GM18867 (cell line): ENCODE measurements around the gene FGF1.

Source experiments
- ATAC-seq: cut with Tn5 transposase; IDR thresholded peaks from one replicate; pipeline ENCODE4 v1.9.1; 2021; ENCODE audit warnings: mild to moderate bottlenecking, moderate library complexity; ENCODE audit not compliant: unreplicated experiment

The FGF1 gene

DNA sequence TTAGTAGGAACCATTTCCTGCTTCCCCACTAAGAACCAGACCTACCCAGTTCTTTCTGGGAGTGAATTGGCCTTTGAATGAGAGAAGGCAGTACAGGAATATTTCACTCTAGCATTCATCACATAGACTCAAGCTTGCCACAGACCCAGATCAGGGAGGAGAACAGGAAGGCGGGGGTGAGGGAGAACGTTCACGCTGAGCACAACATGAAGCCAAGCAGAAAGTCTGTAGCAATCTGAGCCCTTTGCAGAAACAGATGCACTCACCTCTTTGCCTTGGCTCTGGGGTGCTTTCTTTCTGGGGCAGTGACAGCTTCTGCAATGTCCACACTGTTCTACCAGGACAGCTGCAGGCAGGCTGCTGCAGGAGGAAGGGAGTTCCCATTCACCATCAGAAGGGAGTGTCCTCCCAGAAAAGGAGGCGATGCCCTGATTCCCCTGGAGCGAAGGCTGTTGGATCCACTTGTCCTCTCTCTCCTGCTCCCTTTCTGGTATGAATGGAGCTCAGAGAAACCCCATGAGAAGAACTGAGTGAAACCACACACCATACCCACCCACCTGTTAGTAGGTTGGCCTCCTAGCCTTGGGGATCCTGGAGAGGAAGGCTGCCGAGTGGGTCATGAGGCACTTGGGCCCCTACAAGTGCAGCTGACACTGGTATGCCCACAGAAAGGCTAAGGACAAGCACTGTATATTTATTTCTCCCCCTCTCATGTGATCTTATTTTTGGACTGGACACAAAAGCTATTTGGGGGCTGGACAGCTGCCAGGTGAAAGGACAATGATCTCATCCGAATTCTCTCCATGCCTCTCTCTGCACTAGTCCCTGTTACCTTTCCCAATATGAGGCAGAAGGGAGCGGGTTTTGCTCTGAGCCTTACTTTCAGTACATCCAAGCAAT is 11.7 kb upstream of the FGF1 start:
- no peak for ATAC-seq

DNA sequence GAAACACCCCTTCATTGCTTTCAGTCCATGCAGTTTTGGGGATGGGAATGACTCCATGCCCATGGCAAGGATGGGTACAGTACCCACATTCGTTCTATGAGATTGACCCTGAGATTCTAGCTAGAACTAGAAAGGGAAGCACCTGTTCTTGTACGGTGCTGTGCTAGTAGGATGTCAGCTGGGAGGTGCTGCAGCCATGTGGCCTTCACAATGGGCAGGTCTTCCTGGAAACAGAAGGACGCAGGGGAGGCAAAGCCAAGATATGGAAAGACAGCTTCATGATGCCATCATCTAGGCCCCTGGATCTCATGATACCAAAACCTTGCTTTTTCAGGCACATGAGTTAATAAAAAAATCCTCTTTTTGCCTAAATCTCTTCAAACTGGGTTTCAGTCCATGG is 10.5 kb upstream of the FGF1 start:
- ATAC-seq: no peak

DNA sequence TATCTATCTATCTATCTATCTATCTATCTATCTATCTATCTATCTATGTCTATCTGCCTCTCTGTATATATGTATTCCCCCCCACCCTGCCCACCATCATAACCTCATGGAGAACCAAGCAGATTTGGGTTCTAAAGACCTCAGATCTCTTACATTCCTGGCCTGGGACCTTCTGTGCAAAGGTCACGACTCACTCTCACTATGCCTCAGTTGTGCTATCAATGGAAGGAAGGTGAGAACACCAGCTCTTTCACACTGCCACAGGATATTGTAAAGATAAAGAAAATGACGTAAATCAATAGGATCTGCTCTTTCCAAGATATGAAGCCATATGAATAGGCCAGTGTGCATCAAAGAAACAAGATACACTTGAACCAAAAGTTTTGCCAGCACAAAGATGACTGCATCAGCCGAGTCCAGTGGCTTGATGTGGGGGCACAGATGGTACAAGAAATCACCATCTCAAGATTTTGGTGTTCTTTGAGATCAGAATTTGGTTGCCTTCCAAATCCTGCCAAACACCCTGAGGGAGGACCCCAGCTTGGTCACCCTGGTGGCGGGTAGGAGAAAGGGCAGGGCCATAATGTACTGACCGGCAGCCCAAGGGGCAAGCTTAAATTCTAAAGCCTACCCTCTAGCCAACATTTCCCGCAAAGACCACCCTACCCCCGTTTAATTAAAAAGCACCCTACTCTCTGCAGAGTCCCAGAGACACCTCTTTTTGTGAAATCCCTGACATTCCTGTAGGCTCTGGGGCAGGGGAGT is 8.4 kb upstream of the FGF1 start:
- no peak for ATAC-seq

GRCh38 chr5:142692321-142692894 is 6.5 kb upstream of the FGF1 start:
- no peak for ATAC-seq

DNA sequence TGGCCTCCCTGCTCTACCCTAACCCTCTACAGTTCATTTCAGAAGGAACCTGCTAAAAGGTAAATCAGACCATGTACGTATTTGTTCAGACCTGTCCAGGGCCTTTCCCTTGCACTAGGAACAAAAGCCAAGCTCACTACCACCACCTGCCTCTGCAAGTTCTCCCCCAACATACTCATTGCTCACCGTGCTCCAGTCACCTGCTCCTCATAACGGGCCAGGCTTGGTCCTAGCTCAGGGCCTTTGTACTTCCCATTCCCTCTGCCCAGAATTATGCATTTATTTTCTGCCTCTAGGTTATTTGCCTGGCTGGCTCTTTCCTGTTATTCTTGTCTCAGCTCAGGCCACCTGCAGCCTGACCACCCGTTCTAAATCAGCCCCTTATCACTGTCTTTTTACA is 4.8 kb upstream of the FGF1 start:
- no peak for ATAC-seq

DNA sequence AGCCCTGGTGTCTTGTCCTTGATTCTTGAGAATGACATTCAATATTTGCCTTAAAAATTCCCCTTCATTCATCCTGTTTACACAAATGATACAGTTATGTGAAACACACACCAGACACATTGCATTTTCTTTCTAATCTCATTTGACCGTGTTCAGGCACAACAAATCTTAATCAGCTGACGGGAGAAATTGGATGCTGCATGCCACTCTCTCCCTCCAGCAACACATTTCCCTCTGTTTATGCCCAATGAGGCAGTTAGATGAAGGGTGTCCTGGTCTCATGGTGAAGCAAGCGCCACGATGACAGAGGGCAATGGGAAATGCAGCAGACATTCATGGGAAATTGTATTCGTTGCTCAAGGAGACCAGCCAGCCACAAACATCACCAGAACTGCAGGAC is 3.2 kb upstream of the FGF1 start:
- no peak for ATAC-seq

GRCh38 chr5:142688281-142688989 is 2.5 kb upstream of the FGF1 start:
- no peak for ATAC-seq

DNA sequence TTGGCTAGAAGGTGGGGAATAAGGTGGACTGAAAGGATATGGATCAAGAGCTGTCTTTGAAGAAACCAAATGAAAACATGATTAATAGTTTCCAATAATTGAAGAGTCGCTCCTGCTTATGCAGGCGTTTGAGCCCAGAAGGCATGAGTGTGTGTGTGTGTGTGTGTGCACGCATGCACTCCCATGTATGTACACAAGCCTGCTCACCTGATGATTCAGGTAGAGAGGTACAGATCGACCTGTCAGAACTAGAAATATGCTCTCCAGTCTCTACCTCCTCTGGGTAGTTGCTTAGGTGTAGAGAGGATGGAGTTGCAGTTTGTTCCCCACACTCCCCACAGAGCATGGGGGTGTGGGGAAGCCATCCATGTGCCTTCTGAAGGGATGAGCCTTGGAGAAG is 1.1 kb upstream of the FGF1 start:
- ATAC-seq: no peak

- no peak for ATAC-seq
These were observed 382 bp upstream of the FGF1 start for GRCh38 chr5:142686210-142686734.

GRCh38 chr5:142684508-142685041 is 1.3 kb downstream of the FGF1 start:
- ATAC-seq: no peak

- ATAC-seq: no peak
These were observed 1.9 kb downstream of the FGF1 start for GRCh38 chr5:142683881-142684505.

- no peak for ATAC-seq
These were observed 2.8 kb downstream of the FGF1 start for GRCh38 chr5:142683116-142683515.

DNA sequence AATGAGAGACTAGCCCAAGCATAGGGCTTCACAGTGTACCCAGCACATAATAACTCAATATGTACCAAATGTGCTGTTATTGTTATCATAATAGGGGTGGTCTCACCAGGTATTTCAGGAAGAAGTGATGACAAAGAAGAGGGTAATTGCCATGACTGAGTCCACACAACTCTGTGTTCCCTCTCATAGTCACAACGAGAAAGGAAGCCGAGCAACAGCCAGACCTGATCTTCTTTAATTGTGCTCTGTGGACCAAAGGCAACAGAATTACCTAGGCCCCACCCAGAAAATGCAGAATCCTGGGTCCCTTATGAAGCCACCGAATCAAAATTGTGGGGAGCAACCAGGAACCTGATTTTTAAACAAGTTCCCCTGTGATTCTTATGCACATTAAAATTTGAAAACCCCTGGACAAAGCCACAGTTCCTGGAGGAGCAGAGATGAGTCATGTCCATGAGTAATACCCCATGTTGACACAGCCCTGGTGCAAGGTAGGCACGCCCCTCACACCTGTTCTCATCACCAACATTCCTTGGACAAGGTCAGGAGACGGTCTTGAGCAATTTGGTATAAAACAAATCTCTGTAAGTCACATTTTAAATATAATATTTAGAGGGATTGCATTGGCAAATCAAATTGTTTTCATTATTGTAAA is 5.2 kb downstream of the FGF1 start:
- no peak for ATAC-seq

DNA sequence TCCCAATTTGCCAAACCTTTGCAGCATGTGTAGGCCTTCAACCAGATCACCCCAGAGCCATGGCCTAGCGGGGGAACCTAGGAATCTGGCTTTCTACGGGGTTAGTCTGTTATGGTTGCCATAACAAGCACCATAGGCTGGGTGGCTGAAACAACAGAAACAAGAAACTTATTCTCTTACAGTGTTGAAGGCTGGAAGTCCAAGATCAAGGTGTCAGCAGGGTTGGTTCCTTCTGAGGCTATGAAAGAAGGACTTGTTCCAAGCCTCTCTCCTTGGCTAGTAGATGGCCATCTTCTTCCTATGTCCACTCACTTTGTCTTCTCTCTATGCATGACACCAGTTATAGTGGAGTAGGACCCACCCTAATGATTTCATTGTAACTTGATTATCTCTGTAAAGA is 6.1 kb downstream of the FGF1 start:
- no peak for ATAC-seq

GRCh38 chr5:142678529-142678928 is 7.4 kb downstream of the FGF1 start:
- no peak for ATAC-seq

DNA sequence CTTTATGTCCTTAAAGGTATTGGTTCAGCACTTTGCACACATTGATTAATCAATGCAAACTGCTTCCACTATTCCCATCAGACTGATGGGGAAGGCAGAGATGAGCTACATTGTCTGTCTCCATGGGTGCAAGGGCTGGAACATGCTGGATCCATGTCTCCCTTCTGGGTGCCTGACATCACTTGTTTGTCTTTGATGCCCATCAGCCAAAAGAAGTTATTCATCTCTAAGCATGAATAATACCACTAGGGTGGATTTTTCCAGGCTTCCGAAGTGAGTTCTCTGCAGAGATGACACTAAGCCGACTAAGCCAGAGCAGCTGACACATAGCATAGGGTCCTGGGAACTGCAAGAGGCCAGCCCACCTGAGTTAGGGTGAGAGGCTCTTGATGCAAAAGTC is 8.7 kb downstream of the FGF1 start:
- no peak for ATAC-seq

- ATAC-seq: no peak
These were observed 9.6 kb downstream of the FGF1 start for GRCh38 chr5:142676318-142676717.

GRCh38 chr5:142674531-142675469 is 11.1 kb downstream of the FGF1 start:
- no peak for ATAC-seq

DNA sequence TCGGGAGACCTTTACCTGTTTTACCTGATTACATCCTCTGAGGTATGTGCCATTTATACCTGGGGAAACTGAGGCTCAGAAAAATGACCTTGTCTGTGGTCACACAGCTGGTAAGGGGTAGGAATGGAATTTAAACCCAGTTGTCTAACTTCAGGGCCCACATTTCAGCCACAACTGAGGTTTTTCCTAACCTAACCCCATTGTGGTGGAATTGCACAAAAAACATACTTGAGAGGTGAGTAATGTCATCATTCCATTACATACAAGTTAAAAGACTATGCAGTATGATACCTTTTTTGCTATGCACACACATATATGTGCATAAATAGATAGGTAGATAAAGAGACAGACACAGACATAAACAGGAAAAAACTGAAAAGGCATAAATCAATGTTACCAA is 14.1 kb downstream of the FGF1 start:
- no peak for ATAC-seq
